ENCODE results near the gene SND1. TPM values are rescaled to one million over a fixed set of nuclear protein-coding genes. Genes with fewer than 3 reads are reported as not detected.
A peak's percentile ranks its signal among the peaks of the same experiment; 100 is the strongest.

SND1 gene
- total and polyA plus RNA-seq, 2 donors (not counting 1 experiment from before 2014, with no cell fraction given), result 44.4 to 165 TPM

GRCh38 chr7:128100949-128101713 lies 449.1 kb downstream of the SND1 start:
- 82% methylated on average over 10 of the region's 10 CpGs for WGBS (ENCODE audit: insufficient coverage)

More at GRCh38 chr7:128100949-128101713, 449.1 kb downstream of the SND1 start:
- Histone ChIP-seq H3K4me2 (replicated peaks; ENCODE audit: low read depth, low read length, poor library complexity, severe bottlenecking) (no peak overlapping the region), H3K79me2 (ENCODE audit: control insufficient read depth, insufficient read depth, low read length) (peaks cover 10% of the 10 kb centered on the region), H4K20me1 (ENCODE audit: control insufficient read depth, insufficient read depth, low read length, poor library complexity, severe bottlenecking) (no peaks in the 10 kb centered on the region), H3K27ac (ENCODE audit: low read length in 2 of 2) (peak overlapping the region; percentile 6 to 19), H3K27me3 (replicated peaks in 1 of 4; ENCODE audit: control extremely low read depth in 1 of 4, control insufficient read depth in 3 of 4, insufficient read depth in 4 of 4, low read length in 3 of 4) (no peaks in the 10 kb centered on the region), H3K36me3 (replicated peaks in 1 of 2; ENCODE audit: control extremely low read depth in 1 of 2, control insufficient read depth in 1 of 2, extremely low read depth in 1 of 2, insufficient read depth in 2 of 2, low read length in 1 of 2) (peaks cover 0 to 3% of the 10 kb centered on the region in 2 experiments), H3K9me3 (ENCODE audit: control extremely low read depth in 1 of 3, control insufficient read depth in 2 of 3, insufficient read depth in 1 of 3, low read length in 2 of 3) (peaks cover 0 to 19% (median 0%) of the 10 kb centered on the region in 3 donors), H3K9ac (ENCODE audit: low read length) (no peak overlapping the region), H3K4me3 (ENCODE audit: control extremely low read depth in 1 of 5, extremely low read depth in 1 of 5, insufficient read depth in 1 of 5, low read depth in 2 of 5, low read length in 4 of 5) (no peak overlapping the region), H3K4me1 (ENCODE audit: control insufficient read depth in 2 of 2, insufficient read depth in 2 of 2, low read length in 2 of 2) (peaks cover 16 to 39% of the 10 kb centered on the region in 2 donors), H2AFZ (ENCODE audit: insufficient read depth, low read depth, low read length, poor library complexity, severe bottlenecking) (no peak overlapping the region)
- Mint-ChIP-seq H3K4me3 (no peak overlapping the region), H3K9me3 (ENCODE audit: insufficient read depth) (no peaks in the 10 kb centered on the region), H3K27me3 (no peaks in the 10 kb centered on the region), H3K4me1 (peaks cover 42% of the 10 kb centered on the region), H3K27ac (peak overlapping the region; percentile 10)
- DNase-seq, result no peak
- TF ChIP-seq EZH2 (IDR thresholded peaks at IDR 0.05; ENCODE audit: borderline replicate concordance, insufficient read depth, low read depth, low read length, poor library complexity, severe bottlenecking), result no peak
- TF ChIP-seq CTCF (IDR thresholded peaks at IDR 0.05), result no peak
- intact Hi-C loops (cut with micrococcal nuclease), result loop anchor here (5.0 kb wide), 1 partner anchor 69 kb away; the partner anchor contains the start of gene LRRC4
- ChIA-PET POLR2A (interaction anchor here (0.8 kb wide), 1 partner anchor 10 kb away, joined by 3 read pairs; no protein-coding TSS in a partner anchor), CTCF (interaction anchor here (2.2 kb wide), 1 partner anchor 34 kb away, joined by 13 read pairs; no protein-coding TSS in a partner anchor)
- no peak for ATAC-seq (ENCODE audit: low read depth)

All from B cell (primary cell).